Fibroblast of mammary gland (primary cell): ENCODE measurements around the gene IL17REL.

Experiments used
- DNase-seq: peaks from one replicate; pipeline ENCODE4 v3.0.0-alpha.2; 2010; ENCODE audit warnings: low read depth
- H3K4me3 ChIP-seq: 2 replicates; pipeline ENCODE4 v1.5.1; 2011; ENCODE audit warnings: low read depth, mild to moderate bottlenecking, low read length, moderate library complexity; ENCODE audit not compliant: control insufficient read depth
- TF ChIP-seq, protein P1 (sequence below): conservative IDR thresholded peaks from 2 replicates; pipeline ENCODE4 v1.5.1; 2011; ENCODE audit warnings: low read depth, low read length, inconsistent platforms; ENCODE audit not compliant: control insufficient read depth, insufficient read depth

IL17REL gene

DNA sequence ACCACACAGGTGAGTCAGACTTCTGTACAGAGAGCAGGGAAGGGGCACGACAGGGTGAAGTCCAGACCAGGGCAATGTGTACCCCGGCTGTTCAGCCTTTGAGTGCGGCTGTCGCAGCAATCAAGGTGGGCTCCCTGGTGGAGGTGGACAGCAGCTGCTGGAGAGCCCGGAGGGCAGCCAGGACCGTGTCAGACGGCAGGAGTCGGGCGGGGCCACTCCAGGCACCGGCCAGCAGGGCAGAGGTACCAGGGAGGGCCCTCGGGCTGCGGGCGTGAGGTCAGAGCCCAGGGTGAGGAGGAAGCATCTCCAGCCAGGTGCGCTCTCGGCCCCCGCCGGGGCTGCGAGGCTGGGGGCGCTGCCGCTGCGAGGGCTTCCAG lies 52.8 kb downstream of the IL17REL start:
- H3K4me3 ChIP-seq: peak overlapping the region; percentile 43
- TF ChIP-seq, protein P1, sequence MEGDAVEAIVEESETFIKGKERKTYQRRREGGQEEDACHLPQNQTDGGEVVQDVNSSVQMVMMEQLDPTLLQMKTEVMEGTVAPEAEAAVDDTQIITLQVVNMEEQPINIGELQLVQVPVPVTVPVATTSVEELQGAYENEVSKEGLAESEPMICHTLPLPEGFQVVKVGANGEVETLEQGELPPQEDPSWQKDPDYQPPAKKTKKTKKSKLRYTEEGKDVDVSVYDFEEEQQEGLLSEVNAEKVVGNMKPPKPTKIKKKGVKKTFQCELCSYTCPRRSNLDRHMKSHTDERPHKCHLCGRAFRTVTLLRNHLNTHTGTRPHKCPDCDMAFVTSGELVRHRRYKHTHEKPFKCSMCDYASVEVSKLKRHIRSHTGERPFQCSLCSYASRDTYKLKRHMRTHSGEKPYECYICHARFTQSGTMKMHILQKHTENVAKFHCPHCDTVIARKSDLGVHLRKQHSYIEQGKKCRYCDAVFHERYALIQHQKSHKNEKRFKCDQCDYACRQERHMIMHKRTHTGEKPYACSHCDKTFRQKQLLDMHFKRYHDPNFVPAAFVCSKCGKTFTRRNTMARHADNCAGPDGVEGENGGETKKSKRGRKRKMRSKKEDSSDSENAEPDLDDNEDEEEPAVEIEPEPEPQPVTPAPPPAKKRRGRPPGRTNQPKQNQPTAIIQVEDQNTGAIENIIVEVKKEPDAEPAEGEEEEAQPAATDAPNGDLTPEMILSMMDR: no peak
- peak; percentile 51 for DNase-seq

DNA sequence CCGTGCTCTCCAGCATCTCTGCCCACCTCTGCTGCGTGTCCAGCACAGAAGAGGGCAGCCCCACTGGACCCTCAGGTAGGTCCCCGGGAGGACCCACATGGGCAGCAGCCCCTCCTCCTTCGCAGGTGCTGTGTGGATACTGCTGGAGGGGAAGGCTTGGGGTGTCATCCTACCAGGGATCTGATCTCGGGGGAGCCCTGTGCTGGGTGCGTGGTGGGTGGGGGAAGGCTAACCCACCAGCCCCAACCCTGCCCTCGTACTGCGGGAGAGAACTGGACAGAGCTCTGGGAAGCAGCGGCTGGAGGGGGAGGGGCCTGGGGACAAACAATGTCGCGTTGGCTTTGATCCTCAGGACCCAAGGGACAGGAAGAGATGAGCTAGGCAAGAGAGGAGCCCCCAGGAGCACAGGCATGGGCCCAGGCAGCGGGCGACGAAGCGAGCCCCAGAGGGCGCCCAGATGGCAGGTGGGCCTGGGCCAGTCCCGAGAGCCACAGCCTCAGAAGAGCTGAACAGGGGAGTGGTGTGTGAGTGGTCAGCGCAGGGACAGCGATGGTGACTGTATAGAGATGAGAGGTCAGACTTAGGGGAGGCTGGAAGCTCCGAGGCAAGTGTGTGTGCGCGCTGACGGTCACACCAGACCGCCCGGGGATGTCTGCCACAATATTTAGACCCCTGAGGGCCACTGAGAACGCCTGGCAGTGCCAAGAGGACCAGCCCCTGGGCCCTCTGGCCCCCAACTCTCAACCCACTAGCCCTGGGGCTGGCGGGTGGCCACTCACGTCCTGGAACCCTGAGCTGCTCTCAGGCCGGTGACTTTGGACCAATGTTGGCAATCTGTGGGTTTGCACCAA lies 53.4 kb downstream of the IL17REL start:
- no peak for DNase-seq
- peak overlapping the region; percentile 43 for H3K4me3 ChIP-seq
- TF ChIP-seq, protein P1: no peak

DNA sequence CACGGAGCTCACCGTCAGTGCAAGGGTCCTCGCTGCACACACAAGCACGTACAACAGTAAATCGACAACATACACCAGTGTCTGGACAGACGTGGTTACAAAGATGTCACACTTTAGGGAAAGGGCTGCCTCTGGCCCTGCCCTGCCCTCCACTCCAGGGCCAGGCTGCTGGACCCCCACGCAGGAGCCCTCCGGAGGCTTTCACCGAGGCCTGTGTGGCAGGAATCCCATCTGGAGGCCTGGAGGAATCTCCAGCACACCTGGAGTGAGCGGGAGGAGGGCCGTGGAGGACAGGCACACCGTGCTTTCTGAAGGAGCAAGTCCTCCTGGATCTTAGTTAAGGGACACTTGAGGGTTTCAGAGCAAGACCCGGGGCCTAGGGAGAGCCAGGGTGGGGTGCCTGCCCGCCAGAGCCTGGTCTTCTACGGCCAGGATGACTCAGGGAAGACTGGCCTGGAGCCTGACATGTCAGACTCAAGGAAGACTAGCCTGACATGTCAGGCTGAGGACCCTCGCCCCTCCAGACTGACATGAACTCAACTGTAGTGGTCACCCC lies 54.1 kb downstream of the IL17REL start:
- H3K4me3 ChIP-seq: no peak overlapping the region
- DNase-seq: no peak
- TF ChIP-seq, protein P1: no peak

DNA sequence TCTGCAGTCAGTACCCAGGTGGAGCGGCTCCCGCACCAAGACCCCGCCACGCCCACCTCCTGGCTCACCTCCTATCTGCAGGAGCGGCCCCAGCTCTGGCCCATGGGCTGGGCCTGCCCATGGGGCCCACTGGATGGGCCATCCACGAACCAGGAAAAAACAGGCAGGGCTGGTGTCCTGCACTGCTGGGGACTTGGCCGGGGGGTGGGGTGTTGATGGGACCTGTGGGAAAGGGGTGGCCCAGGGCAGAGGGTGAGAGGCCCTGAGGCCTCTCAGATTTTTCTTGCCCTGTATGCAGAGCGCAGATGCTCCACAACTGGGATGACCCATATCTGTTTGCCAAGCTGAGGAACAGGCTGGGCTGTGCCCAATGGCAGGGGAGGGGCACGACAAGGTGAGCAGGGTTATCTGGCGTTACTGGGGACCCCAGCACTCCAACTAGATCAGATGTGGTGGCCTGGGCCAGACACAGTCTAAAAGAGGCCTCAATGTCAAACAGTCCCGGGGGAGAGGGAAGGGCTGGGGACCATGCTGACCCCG lies 54.7 kb downstream of the IL17REL start:
- no peak for DNase-seq
- TF ChIP-seq, protein P1: no peak
- H3K4me3 ChIP-seq: no peak overlapping the region

DNA sequence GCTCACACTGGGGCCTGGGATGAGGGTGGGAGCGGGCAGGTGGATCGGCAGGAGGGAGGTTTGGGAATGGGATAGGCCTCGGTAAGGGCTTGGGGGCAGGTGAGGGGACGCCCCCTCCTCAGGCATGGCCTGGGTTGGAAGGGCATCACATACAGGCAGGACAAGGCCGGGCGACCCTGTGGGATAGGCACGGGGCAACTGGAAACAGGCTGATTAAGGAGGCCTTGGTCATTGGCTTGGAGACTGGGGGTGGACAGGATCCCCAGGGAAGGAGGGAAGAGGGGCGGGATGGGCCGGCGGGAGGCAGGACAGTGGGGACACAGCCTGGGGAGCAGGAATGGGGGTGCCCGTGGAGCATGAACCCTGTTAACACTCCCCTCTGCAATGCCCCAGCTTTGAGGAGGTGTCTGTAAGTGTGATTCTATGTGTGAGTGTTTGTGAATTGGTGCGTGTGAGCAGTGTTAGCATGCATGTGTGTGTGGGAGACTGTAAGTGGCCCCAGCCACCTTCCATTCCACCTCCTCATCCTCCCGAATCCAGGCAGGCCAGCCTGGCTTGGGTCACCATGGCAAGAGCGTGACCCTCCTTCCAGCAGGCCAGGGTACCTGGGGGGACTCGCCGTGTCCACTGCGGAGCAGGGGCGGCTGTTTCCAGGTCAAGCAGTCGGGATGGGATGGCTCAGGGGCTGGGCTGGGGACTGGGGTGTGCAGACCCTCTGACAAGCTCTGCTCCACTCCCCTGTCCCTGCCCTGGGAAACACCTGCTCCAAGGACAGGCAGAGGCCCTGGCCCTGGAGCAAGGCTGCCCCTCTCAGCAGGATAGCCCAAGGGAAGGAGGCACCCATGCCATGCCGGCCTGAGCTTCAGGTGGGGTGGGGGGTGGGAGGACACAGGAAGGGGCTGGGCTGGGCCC lies 55.4 kb downstream of the IL17REL start:
- no peak overlapping the region for H3K4me3 ChIP-seq
- no peak for DNase-seq
- TF ChIP-seq, protein P1: no peak

DNA sequence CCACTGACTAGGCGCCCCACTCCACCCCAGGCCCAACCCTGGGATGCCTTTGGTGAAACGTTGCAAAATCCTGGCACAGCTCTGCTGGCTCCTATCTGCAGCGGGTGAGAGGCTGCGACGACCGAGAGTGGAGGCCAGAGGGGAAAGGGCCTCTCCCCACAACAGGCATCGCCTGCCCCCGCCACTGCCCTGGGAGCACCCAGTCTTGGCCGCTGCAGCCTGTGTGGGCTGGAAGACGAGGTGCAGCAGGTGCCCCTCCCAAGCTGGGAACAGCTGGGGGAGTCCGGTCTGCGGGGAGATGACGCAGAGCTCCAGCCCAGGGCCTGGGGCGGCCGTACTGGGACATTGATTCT lies 56.2 kb downstream of the IL17REL start:
- TF ChIP-seq, protein P1: no peak
- no peak for DNase-seq
- H3K4me3 ChIP-seq: no peak overlapping the region
